HG03469 (cell line): ENCODE results near the gene OR52D1.

Source experiments
- ATAC-seq: cut with Tn5 transposase; IDR thresholded peaks from one replicate; pipeline ENCODE4 v1.9.1; 2021; ENCODE audit warnings: mild to moderate bottlenecking, moderate library complexity, moderate number of reproducible peaks; ENCODE audit not compliant: unreplicated experiment

Gene OR52D1

DNA sequence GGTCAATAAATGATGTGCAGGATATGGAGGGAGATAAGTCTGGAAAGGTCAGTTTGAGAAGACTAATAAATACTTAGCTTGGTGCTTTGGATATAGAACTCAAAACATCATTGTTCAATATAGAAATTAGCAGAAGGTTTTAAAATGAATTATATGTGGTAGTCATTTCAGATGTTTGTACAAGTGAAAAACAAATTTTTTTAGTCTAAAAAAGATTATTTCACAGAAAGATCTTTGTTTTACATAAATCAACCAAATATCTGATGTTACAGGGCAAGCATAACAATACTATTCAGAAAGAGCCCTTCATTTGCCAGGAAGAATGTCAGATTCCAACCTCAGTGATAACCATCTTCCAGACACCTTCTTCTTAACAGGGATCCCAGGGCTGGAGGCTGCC, at the start of gene OR52D1:
Gene OR52D1, plus strand, starts transcription at position 301 of the 400 bp plus-strand sequence. Its CDS starts 22 bp downstream, at position 323.
- ATAC-seq, result no peak

DNA sequence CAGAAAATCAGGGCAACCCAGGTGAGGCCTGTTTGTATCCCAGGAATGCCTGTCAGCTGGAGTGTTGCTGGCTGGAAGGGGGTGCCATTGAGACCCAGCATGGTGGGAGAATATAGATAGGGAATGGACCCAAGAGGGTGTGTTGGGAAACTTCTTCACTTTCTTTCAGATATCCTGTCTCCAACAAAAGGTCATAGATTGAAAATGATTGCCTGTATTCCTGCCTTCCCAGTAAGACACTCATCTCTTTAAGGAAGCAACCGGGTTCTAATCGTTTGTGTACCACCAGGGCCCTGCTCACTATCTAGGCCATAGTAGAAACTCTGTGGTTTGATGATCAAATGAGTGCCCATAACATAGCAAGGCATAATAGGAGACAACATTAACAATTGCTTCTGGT, 47.1 kb upstream of the OR52D1 start, which contains the start of gene OR51I1:
Gene OR51I1, minus strand, starts transcription at position 101 of the 400 bp plus-strand sequence. Its CDS starts 0 bp downstream, at position 101.
- ATAC-seq, result no peak

DNA sequence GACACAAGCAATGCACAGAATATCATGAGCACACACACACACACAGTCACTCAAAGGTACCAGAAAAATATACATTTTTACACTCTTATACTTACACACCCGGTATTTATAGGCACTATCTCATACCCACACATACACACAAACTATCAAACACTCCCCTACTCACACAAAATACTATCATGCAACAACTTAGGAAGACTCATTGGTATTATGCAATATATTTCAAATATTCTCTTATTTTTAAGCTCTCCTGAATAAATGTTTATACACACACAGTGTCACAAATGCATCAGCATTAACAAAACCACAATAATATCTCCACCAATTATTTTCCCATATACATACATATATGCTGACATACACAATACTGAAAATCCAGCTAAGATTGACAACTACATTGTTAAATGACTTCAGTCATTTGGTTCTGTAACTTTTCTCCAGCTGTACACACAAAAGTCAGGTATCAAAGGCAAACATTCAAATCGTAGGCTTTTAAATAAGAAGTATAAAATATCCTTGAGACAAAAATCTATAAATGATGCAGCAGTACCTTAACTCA, 44.6 kb upstream of the OR52D1 start:
- ATAC-seq, result no peak

DNA sequence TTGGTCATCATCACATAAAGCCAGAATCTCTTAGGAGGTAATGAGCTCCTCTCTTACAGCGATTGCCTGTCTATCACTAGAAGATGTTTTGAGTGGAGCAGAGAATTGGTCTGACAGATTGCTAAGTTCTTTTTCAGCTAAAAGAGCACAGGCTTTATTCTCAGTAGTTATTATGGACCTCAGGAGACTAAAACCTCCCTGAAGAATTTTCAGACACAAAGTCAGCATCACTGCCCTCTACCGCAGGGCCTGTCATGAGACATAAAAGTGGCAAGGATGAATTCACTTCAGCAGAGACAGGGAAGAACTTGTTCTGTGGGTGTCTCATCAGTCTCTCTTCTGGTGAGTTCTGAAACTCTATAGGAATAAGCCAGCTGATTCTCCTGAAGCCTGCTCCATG, 39.5 kb upstream of the OR52D1 start, which contains the start of gene OR51I2:
Gene OR51I2, plus strand, starts transcription at position 301 of the 400 bp plus-strand sequence. CDS start 4,166 bp downstream, outside the sequence.
- ATAC-seq, result no peak

DNA sequence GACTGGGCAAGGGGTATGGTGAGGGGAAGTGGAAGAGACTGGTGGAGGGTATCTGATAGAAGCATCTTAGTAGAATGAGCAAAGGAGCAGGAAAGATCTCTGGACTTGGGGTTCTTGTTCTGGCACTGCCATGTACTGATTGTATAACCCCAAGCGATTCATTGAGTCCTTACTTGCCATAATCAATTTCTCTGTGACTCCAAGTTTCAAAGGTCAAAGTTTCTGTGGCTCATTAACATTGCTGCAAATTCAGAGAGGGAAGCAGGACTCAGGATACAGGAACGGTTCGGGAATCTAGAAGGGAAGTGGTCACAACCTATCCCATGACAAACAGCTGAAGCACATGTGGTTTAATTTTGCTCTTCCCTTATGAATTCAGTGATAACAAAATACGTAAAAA, 39.1 kb upstream of the OR52D1 start:
- no peak for ATAC-seq

DNA sequence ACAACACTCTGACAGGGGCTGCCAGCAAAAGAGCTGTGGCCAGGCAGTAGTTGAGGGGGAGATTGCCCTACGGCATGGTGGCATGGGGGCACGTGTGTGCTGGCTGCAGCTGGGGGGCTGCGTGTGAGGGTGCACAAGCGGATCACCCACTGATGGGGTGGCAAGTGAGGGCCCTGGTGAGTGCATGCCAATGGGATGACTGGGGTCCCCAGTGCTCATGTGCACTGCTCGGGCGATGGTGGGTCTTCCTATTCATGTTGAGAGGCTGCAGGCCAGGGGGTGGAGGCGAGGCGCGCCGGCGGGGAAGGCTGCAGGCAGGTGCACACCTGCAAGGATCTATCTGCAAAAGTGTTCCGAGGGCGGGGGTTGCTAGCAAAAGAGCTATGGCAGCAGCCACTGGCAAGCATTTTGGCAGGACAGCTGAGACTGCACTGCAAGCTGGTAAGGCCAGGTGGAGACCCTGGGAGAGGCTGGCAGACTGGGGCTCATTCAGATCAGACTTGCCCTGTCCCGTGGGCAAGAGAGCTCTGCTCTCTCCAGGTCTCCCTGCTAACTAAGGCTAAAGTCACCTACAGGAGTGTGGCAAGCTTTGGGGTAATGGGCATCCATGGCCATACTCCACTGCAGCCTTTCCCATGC, 27.4 kb upstream of the OR52D1 start:
- ATAC-seq, result no peak

DNA sequence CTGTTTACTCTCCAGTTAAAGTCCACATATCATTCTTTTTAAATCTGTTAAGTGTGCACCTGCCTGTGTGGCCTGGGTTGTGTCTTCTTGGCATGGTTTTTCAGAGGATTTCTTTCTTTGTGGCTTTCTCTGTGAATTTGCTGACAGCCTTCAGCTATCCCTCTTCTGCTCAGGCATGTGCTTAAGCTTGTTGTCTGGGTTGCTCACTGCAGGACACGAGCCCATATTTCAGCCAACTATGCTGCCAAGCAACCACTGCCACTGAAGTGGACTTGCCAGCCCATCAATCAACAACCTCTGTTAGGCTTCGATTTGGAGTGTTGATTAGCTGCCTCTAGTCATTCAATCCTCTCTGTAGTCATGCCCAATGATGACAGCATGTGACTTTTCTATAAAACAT, 21.0 kb upstream of the OR52D1 start:
- no peak for ATAC-seq

DNA sequence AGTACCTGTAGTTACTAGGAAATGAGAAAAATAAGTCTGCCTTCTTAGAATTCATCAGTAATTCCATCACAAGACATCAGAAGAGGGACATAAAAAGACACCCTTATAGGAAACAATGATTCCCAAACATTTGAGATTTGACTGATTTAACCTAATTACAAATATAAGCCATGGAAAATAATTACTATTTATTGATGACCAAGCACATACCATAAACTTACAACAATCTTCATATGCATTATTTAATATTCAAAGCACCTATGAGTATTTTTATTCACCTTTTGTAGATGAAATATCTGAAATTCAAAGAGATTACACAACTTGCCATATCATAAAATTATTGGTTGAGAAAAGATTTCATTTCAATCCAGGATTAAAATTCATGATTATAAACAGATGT, 14.6 kb upstream of the OR52D1 start:
- ATAC-seq, result no peak

DNA sequence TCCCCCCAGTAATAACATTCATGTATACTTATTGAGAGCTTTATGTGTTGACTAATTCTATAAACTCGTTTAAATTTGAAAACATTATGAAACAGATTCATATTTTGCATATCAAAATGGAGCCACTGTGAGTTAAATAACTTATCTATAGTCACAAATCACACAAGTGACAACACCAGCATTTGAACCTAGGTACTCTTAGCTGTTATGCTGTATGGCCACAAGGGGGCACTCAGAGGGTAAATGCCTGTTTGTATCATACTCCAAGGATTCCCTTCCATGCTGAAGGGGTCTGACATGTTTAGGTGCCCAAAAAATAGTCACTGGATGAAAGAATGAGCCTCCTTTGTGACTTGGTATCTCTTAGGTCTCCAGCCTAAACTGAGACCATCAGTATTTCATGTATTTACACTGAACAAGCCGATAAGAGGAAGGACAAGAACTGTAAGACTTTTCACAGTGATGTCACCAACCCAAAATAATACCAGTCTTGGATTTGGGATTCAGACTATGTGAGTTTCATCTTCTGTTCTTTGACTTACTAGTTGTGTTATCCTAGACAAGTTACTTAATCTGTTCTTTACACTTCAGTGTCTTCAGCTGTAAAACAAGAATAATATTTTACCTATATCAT, 12.2 kb upstream of the OR52D1 start:
- ATAC-seq, result peak; percentile 76

DNA sequence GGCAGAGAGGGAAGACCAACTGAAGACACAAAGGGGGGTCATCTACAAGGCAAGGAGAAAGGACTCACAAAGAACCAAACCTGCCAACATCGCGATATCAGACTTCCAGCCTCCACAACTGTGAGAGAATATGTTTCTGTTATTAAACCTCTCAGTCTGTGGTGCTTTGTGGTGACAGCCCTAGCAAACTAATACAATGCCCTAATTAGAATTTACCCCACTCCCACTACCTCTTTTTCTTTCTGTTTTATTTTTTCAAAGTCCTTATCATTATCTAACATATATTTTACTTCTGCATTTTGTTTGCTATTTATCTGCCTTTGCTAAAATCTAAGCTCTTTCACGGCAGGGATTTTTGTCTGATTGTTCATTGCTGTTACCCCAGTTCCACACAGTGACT, 2.5 kb upstream of the OR52D1 start:
- no peak for ATAC-seq

DNA sequence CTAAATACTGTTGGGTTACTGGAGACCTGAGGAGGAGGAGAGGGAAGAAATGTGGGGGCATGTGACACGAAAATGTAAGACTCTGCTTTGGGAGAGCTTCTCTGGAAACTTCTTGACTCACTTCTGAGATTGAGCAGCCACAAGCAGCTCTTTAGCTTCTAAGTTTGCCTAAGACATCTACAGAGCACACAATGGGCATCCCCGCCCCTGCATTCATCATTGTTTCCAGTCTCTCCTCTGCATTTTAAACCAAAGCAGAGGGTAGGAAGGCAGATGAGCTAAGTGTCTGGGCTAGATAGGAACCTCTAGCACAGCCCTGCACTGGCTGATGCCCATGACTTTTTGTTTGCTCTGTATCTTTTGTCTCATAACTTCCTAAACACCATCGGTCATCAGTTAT, 2.1 kb upstream of the OR52D1 start:
- ATAC-seq, result no peak

DNA sequence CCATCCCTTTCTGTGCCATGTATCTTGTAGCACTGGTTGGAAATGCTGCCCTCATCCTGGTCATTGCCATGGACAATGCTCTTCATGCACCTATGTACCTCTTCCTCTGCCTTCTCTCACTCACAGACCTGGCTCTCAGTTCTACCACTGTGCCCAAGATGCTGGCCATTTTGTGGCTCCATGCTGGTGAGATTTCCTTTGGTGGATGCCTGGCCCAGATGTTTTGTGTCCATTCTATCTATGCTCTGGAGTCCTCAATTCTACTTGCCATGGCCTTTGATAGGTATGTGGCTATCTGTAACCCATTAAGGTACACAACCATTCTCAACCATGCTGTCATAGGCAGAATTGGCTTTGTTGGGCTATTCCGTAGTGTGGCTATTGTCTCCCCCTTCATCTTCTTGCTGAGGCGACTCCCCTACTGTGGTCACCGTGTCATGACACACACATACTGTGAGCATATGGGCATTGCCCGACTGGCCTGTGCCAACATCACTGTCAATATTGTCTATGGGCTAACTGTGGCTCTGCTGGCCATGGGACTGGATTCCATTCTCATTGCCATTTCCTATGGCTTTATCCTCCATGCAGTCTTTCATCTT, 414 bp downstream of the OR52D1 start:
- no peak for ATAC-seq

DNA sequence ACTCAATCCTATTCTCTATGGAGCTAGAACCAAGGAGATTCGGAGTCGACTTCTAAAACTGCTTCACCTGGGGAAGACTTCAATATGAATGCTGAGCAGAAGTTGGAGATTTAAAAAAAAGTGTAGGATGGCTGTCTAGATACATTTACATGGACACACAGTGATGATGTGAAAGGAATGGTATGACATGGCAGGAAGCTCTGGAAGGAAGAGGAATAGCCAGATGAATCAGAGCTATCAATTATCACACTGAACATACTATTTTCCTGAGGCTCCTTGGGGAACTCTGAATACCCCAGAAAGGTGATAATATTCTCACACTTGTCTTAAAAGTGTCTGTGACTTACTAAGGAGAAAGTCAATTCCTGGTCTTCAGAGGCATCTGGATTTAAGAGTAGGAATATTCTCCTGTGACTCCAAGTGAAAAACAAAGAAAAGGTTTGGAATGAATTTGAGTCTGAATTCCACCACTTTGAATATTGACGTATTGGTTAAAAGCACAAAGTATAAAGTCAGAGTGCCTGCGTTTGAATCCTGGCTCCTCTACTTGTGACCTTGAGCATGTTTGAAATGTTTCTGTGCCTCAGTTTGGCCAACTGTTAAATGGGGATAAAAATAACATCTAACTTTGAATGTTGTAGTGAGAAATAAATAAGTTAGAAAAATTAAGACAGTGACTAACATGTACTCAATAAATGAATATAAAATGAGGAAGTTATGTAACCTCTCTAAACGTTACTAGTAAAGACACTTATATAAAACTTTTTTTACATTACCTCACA, 1.3 kb downstream of the OR52D1 start:
- ATAC-seq, result no peak

DNA sequence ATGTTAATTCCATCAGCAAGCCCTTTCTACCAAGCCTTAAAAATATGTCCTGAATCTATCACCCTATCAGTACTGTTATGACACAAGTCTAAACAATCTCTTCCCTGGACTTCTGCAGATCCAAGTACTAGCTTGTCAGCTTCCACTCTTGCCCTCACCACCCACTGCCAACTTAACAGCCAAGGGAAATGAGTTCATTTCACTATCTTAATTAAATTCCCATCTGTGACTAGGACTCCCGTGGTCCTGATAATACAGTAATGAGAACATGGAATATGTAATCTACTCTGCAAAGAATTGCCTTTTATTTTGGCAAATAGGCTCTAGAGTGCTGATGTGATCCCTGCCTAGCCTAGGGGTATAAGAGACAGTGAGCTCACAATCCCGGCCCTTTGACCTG, 11.2 kb downstream of the OR52D1 start:
- no peak for ATAC-seq

DNA sequence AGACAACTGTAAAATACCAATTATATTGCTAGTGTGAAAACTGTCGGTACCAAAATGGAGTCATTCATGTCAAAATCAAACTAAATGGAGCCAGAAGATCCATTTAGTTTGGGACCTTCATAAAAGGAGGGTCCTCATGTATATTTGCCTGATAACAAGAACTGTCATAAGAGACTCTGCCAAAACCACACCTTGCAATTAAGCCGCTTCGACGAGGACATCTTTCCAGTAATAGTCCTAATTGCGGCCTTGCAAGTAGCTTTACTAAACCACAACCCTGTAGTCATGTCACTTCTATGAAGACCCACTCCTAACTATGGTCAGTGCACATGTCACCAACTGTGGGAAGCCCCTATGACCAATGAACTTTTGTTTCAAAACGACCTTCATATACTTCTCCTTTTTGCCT, 11.9 kb downstream of the OR52D1 start:
- ATAC-seq, result no peak

DNA sequence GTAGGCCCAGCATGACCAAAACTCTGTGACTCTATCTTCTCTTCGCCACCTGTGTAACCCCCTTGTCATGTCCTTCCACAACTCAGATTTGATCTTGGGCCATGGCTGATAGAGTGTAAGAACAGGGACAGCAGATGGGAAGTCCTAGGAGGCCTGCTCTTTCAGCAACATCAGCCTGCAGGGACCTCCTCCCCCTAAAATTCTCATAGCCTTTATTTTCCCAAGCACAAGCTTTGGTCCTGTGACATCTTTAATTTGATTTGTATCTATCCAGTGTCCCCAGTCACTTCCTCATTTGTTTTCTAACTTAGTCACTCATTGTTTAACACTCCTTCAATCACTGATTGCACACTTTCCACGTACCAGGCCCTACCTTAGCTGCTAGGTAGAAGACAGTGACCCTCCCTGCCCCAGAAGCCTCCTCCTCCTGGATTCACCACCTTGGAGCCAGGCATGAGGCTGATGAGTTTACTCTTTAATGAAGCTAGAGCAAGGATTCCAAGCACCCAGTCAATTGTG, 16.0 kb downstream of the OR52D1 start:
- ATAC-seq, result no peak

DNA sequence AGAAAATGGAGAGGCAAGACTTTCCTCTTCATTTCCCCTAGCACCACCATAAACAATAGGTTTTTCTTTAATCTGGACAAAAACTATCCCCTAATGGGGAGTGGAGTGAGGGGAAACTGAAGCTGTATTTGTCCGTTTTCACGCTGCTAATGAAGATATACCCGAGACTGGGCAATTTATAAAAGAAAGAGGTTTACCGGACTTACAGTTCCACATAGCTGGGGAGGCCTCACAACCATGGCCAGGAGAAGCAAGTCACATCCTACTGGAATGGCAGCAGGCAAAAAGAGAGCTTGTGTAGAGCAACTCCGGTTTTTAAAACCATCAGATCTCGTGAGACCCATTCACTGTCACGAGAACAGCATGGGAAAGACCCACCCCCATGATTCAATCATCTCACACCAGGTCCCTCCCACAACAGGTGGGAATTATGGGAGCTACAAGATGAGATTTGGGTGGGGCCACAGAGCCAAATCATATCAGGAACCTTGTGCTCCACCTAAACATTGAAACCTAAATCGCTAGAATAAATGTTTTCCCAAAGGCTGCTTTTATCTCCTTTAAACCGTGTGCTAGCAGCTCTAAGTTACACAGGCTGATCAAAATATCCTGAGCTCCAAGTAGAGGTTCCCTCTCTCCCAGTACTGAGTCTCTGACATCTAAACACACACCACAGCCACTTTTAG, 17.0 kb downstream of the OR52D1 start:
- no peak for ATAC-seq

DNA sequence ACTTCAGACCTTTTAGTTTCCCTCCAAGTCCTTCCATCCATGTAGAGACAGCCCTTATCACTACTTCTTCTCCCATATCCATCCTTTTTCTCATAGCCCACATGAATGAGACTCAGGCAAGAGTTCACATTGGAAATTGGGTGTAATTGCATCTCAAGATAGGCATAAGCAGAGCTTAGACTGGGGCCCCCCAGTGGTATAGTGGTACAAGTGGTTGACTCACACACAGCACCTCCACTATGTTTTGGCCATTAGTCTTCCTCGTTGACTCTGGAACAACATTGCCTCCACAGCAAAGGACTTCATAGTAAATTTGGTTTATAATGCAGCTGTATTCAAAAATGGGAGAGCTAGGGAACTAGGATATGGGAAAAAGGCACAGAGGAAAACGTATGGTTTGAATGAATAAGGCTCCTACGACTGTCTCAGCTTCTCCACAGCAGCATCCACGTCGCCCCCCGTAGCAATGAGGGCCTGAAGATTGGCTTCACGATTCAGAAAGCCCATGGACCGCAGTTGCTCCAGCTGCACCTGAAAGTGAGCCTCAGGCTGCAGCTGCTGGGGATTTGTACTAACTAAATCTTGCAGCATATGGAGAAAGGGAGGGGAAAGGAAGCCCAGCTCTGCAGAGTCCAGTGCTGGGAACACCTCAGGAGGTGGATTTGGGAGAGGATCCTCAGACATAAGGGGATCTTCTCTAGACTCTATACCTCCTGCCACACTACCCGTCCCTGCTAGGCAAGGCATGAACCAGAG, 18.9 kb downstream of the OR52D1 start:
- no peak for ATAC-seq

DNA sequence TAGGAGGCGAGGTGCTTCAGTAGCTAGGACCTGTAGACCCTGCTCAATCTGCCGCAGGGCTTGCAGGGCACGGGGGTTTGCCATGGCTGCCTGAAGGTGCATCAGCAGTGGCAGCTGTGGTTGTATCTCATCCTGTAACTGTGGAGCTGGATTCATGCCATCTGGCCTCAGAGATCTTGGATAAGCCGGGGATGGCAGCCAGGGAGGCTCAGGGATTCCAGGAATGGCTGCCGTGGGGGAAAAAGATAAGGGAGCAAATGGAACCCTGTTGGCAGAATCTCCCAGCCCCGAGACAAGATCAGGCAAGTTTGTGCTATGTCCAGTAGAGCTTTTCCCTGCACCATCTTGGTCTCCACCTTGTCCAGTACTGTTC, 19.4 kb downstream of the OR52D1 start:
- no peak for ATAC-seq

DNA sequence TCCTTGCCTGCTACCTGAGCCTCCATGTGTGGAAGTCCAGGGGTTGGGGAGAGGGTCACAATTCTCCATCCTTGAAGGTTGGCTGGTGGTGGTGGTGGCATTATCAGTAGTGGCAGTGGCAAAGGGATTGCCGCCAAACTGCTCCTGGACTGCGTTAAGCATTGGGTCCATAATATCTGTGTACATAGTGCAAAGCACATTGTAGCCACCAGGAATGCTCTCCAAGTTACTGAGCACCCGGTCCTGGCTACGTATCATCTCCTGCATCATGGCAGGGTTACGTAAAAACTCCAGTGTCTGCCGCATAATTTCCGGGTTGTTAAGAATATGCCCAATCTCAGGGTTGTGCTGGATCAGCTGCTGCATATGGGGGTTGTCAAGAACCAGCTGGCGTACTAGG, 20.1 kb downstream of the OR52D1 start:
- no peak for ATAC-seq
